H1 (cell line): ENCODE results near the gene APOBEC3H. TPM values are rescaled to one million over a fixed set of nuclear protein-coding genes. Genes with fewer than 3 reads are reported as not detected.

Source experiments
- CTCF ChIA-PET: fragments of 300-600 bp; sonication (Branson Sonifier 250); formaldehyde crosslinking; loops from one replicate; lab custom pipeline; 2021; ENCODE audit not compliant: partially characterized antibody; lab: Charles Lee
- POLR2A ChIA-PET: fragments of 300-600 bp; sonication (Branson Sonifier 250); formaldehyde crosslinking; loops from one replicate; lab custom pipeline; 2021; ENCODE audit warnings: inconsistent platforms; ENCODE audit not compliant: partially characterized antibody; lab: Charles Lee
- DNase-seq, 2 experiments: peaks; one replicate each; pipeline versions ENCODE4 v3.0.0 to v3.0.0-alpha.2; 2010 to 2022; ENCODE audit warnings: low spot score in 2 of 2, low read depth in 1 of 2, mixed read lengths in 1 of 2
- FAIRE-seq: peaks from 2 replicates; lab custom pipeline; 2011; peaks lifted over from hg19 to GRCh38; lab: Jason Lieb, UNC
- H2AFZ ChIP-seq: 2 replicates; pipeline ENCODE4 v1.8.1; 2012; ENCODE audit warnings: low read length, inconsistent platforms
- H2AK5ac ChIP-seq: 2 replicates; pipeline ENCODE4 v1.6.1; 2013; ENCODE audit warnings: low read depth, low read length
- H2BK120ac ChIP-seq: replicated peaks from 2 replicates; pipeline ENCODE3; 2013; ENCODE audit warnings: low read depth, low read length, inconsistent platforms
- H2BK12ac ChIP-seq: 2 replicates; pipeline ENCODE4 v1.6.1; 2013; ENCODE audit warnings: low read depth, low read length
- H2BK15ac ChIP-seq: 2 replicates; pipeline ENCODE4 v1.6.1; 2013; ENCODE audit warnings: low read length
- H2BK20ac ChIP-seq: 2 replicates; pipeline ENCODE4 v1.6.1; 2013; ENCODE audit warnings: low read length
- H2BK5ac ChIP-seq: 2 replicates; pipeline ENCODE4 v1.6.1; 2013; ENCODE audit warnings: low read depth, low read length
- H3K14ac ChIP-seq: 2 replicates; pipeline ENCODE4 v1.6.1; 2013; ENCODE audit warnings: inconsistent platforms; ENCODE audit not compliant: insufficient read length
- H3K18ac ChIP-seq: 2 replicates; pipeline ENCODE4 v1.6.1; 2013; ENCODE audit warnings: low read length; ENCODE audit errors: extremely low read depth
- H3K23ac ChIP-seq: 2 replicates; pipeline ENCODE4 v1.6.1; 2013; ENCODE audit warnings: inconsistent platforms; ENCODE audit not compliant: insufficient read length
- H3K23me2 ChIP-seq: 2 replicates; pipeline ENCODE4 v1.6.1; 2013; ENCODE audit warnings: low read depth, low read length
- H3K27ac ChIP-seq: 2 replicates; pipeline ENCODE4 v1.6.1; 2011; ENCODE audit warnings: low read depth, low read length, inconsistent platforms
- H3K27me3 ChIP-seq, 4 experiments: replicated peaks in 1 of 4; 1 replicate in 1 of 4; 2 replicates in 3 of 4; pipeline versions ENCODE4 v1.6.1 to v1.8.1; 2011 to 2013; ENCODE audit warnings: low read length in 3 of 4, mild to moderate bottlenecking in 3 of 4, inconsistent platforms in 2 of 4, mixed read lengths in 2 of 4, moderate library complexity in 1 of 4; ENCODE audit not compliant: control insufficient read depth in 3 of 4, insufficient read depth in 3 of 4; ENCODE audit errors: extremely low read depth in 1 of 4
- H3K36me3 ChIP-seq, 4 experiments: 2 replicates each; pipeline versions ENCODE4 v1.6.1 to v1.8.1; 2011 to 2013; ENCODE audit warnings: mild to moderate bottlenecking in 4 of 4, low read length in 3 of 4, moderate library complexity in 2 of 4, control low read depth in 1 of 4, inconsistent platforms in 1 of 4; ENCODE audit not compliant: insufficient read depth in 4 of 4, control insufficient read depth in 2 of 4
- H3K4ac ChIP-seq: replicated peaks from 2 replicates; pipeline ENCODE3; 2013; ENCODE audit warnings: low read length, low read depth, mixed read lengths, inconsistent platforms; ENCODE audit not compliant: insufficient read length
- H3K4me1 ChIP-seq, 4 experiments: replicated peaks in 1 of 4; 1 replicate in 1 of 4; 2 replicates in 3 of 4; pipeline versions ENCODE4 v1.6.1 to v1.8.1; 2011 to 2013; ENCODE audit warnings: low read length in 3 of 4, inconsistent platforms in 2 of 4, mixed read lengths in 1 of 4; ENCODE audit not compliant: insufficient read depth in 4 of 4, control insufficient read depth in 3 of 4
- H3K4me2 ChIP-seq, 2 experiments: 2 replicates each; pipeline versions ENCODE4 v1.6.1 to v1.8.1; 2011 to 2013; ENCODE audit warnings: low read depth in 2 of 2, low read length in 2 of 2, control low read depth in 1 of 2, inconsistent platforms in 1 of 2, mild to moderate bottlenecking in 1 of 2; ENCODE audit not compliant: insufficient read depth in 1 of 2
- H3K4me3 ChIP-seq, 4 experiments: fragments of 200-600, 300-600 bp in 1 of 4; sonication (generic), shearing (Covaris generic), sonication (Bioruptor Twin) in 1 of 4; 2 replicates each; pipeline versions ENCODE4 v1.5.1 to v1.8.1; 2011 to 2016; ENCODE audit warnings: low read length in 4 of 4, low read depth in 3 of 4, control low read depth in 2 of 4, inconsistent platforms in 2 of 4, mild to moderate bottlenecking in 2 of 4, mixed read lengths in 1 of 4, moderate library complexity in 1 of 4; ENCODE audit not compliant: insufficient read depth in 2 of 4; ENCODE audit errors: extremely low read depth in 1 of 4
- H3K56ac ChIP-seq: replicated peaks from 2 replicates; pipeline ENCODE3; 2013; ENCODE audit warnings: low read depth, mild to moderate bottlenecking, mixed read lengths, low read length, inconsistent platforms; ENCODE audit not compliant: insufficient read length
- H3K79me1 ChIP-seq: 2 replicates; pipeline ENCODE4 v1.6.1; 2013; ENCODE audit warnings: low read depth, low read length, control low read depth
- H3K79me2 ChIP-seq, 2 experiments: 2 replicates each; pipeline versions ENCODE4 v1.6.1 to v1.8.1; 2012 to 2013; ENCODE audit warnings: low read length in 2 of 2, mild to moderate bottlenecking in 2 of 2, inconsistent platforms in 1 of 2; ENCODE audit not compliant: insufficient read depth in 2 of 2, control insufficient read depth in 1 of 2
- H3K9ac ChIP-seq, 4 experiments: replicated peaks in 1 of 4; 1 replicate in 1 of 4; 2 replicates in 3 of 4; pipeline versions ENCODE4 v1.6.1 to v1.8.1; 2011 to 2013; ENCODE audit warnings: low read depth in 3 of 4, low read length in 3 of 4, control low read depth in 2 of 4, mild to moderate bottlenecking in 2 of 4, moderate library complexity in 2 of 4, inconsistent platforms in 1 of 4; ENCODE audit errors: extremely low read depth in 1 of 4
- H3K9me3 ChIP-seq, 2 experiments: 2 replicates each; pipeline versions ENCODE4 v1.6.1 to v1.8.1; 2012 to 2013; ENCODE audit warnings: mild to moderate bottlenecking in 2 of 2, moderate library complexity in 2 of 2, control low read depth in 1 of 2, inconsistent platforms in 1 of 2, low read depth in 1 of 2, low read length in 1 of 2, mixed read lengths in 1 of 2; ENCODE audit not compliant: insufficient read depth in 2 of 2
- H4K20me1 ChIP-seq, 2 experiments: replicated peaks in 1 of 2; 2 replicates each; pipeline versions ENCODE3 to v1.8.1; 2011 to 2013; ENCODE audit warnings: inconsistent platforms in 2 of 2, low read length in 2 of 2, mild to moderate bottlenecking in 1 of 2; ENCODE audit not compliant: insufficient read depth in 2 of 2, control insufficient read depth in 1 of 2
- H4K5ac ChIP-seq: 2 replicates; pipeline ENCODE4 v1.6.1; 2013; ENCODE audit warnings: low read length, low read depth, mixed read lengths, inconsistent platforms; ENCODE audit not compliant: insufficient read length
- H4K8ac ChIP-seq: 2 replicates; pipeline ENCODE4 v1.8.0; 2013; ENCODE audit warnings: mild to moderate bottlenecking, moderate library complexity, low read length, inconsistent platforms; ENCODE audit not compliant: insufficient read depth; ENCODE audit errors: extremely low read depth
- H4K91ac ChIP-seq: replicated peaks from 2 replicates; pipeline ENCODE3; 2013; ENCODE audit warnings: low read length, mixed read lengths, inconsistent platforms; ENCODE audit not compliant: insufficient read length
- ATF2 ChIP-seq: IDR thresholded peaks from 2 replicates; pipeline ENCODE4 v1.6.1; 2012; ENCODE audit warnings: low read length, inconsistent platforms
- BCL11A ChIP-seq, 2 experiments: IDR thresholded peaks; one replicate each; pipeline ENCODE4 v1.6.1; 2011; ENCODE audit warnings: low read depth in 2 of 2, low read length in 2 of 2, mild to moderate bottlenecking in 2 of 2
- CEBPB ChIP-seq: IDR thresholded peaks from 2 replicates; pipeline ENCODE4 v1.6.1; 2012; ENCODE audit warnings: low read depth, low read length
- CHD1 ChIP-seq: IDR thresholded peaks from 2 replicates; pipeline ENCODE4 v1.6.1; 2012; ENCODE audit warnings: low read depth, low read length, improper control_type of control experiment
- CREB1 ChIP-seq: IDR thresholded peaks from 2 replicates; pipeline ENCODE4 v1.6.1; 2012; ENCODE audit warnings: inconsistent platforms
- HDAC2 ChIP-seq, 2 experiments: fragments of 300-600 bp in 1 of 2; sonication (generic) in 1 of 2; IDR thresholded peaks; 2 replicates each; pipeline ENCODE4 v1.6.1; 2011 to 2012; ENCODE audit warnings: low read depth in 2 of 2, low read length in 2 of 2, mild to moderate bottlenecking in 2 of 2, moderate library complexity in 2 of 2, borderline replicate concordance in 1 of 2, inconsistent platforms in 1 of 2
- MAFK ChIP-seq: IDR thresholded peaks from 2 replicates; pipeline ENCODE4 v1.6.1; 2012; ENCODE audit warnings: low read depth, mild to moderate bottlenecking, improper control_type of control experiment, low read length
- MAX ChIP-seq: IDR thresholded peaks from 2 replicates; pipeline ENCODE4 v1.6.1; 2012; ENCODE audit warnings: inconsistent platforms
- NRF1 ChIP-seq: IDR thresholded peaks from 2 replicates; pipeline ENCODE4 v1.6.1; 2011; ENCODE audit warnings: mild to moderate bottlenecking, low read depth, low read length, improper control_type of control experiment
- SP1 ChIP-seq: IDR thresholded peaks from 2 replicates; pipeline ENCODE4 v1.6.1; 2011; ENCODE audit warnings: low read depth, low read length
- WGBS, 2 experiments: shearing (Covaris generic) in 1 of 2; methylation state at CpG; one replicate each; pipeline versions ENCODE4 v1.1.6 to v1.1.7; 2013 to 2015; ENCODE audit warnings: low lambda C conversion rate in 2 of 2, mixed read lengths in 2 of 2, inconsistent platforms in 1 of 2, low coverage in 1 of 2, missing lambda C conversion rate in 1 of 2; ENCODE audit not compliant: insufficient replicate concordance in 2 of 2, insufficient coverage in 1 of 2, insufficient read length in 1 of 2; ENCODE audit errors: extremely low coverage in 1 of 2, missing lambda C conversion rate in 1 of 2; 5-methylcytosine and 5-hydroxymethylcytosine counted together
- polyA plus RNA-seq, 7 experiments: library from polyadenylated mRNA; depleted of rRNA in 3 of 7; stranded (reverse) in 5 of 7; unstranded in 2 of 7; fragments of >200 nt in 5 of 7; fragments of 200-250 nt in 2 of 7; gene quantifications; 1 replicate in 5 of 7; 2 replicates in 1 of 7; 4 replicates in 1 of 7; pipeline versions ENCODE4 v1.2.1 to v1.2.3, GENCODE V29; 2011 to 2013; ENCODE audit warnings: missing spikeins in 2 of 7, mixed read lengths in 2 of 7
- total RNA-seq: library from RNA; stranded (reverse); fragmentation: NEBNext Ultra II Directional; extraction: Animal tissue kit (Norgen Biotek cat#: 25700); gene quantifications from 2 replicates; pipeline ENCODE4 v1.2.1, GENCODE V29; 2021

The APOBEC3H gene
- total and polyA plus RNA-seq, 2 of the 8 experiments (the other 6 are each of a cell fraction or from before 2014, with no cell fraction given) = 0.47 to 0.56 TPM

DNA sequence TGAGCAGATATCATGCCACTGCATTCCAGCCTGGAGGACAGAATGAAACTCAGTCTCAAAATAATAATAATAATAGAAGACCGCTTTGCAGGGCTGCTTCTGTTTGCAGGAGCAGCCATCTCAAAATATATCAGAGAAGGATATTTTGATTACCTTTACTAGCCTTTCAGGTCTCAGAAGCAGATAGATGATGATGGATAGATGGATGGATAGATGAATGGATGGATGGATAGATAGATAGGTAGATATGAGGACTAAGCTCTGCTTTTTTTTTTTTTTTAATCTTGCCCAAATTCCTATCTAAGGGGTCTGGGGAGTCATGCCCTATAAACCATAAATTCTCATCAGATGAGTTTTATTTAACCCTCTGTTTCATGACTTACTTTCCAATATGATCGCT is 18.5 kb downstream of the APOBEC3H start:
- Histone ChIP-seq H3K79me2 (no peaks in the 10 kb centered on the region), H4K91ac (no peak overlapping the region), H3K79me1 (no peaks in the 10 kb centered on the region), H3K14ac (no peak overlapping the region), H3K23ac (no peak overlapping the region), H3K4ac (no peak overlapping the region), H2BK5ac (no peak overlapping the region), H3K4me2 (peak overlapping the region in 1 of 2 experiments; percentile 36; a peak in 3 of 4 replicates), H3K27ac (no peak overlapping the region), H3K4me3 (peak overlapping the region in 1 of 4 experiments; percentile 40; a peak in 1 of 8 replicates), H3K56ac (no peak overlapping the region), H2BK15ac (no peak overlapping the region), H2BK20ac (no peak overlapping the region), H3K9me3 (no peaks in the 10 kb centered on the region), H3K9ac (no peak overlapping the region), H2BK120ac (no peak overlapping the region), H2AK5ac (no peak overlapping the region), H3K4me1 (peaks cover 4 to 19% (median 9%) of the 10 kb centered on the region in 4 experiments; a peak in 4 of 7 replicates), H4K8ac (no peak overlapping the region), H2AFZ (no peak overlapping the region), H2BK12ac (no peak overlapping the region), H3K18ac (no peak overlapping the region; the same call in 1 of the 2 replicates), H3K23me2 (no peaks in the 10 kb centered on the region; the same call in 1 of the 2 replicates), H3K36me3 (no peaks in the 10 kb centered on the region), H4K5ac (no peak overlapping the region), H3K27me3 (no peaks in the 10 kb centered on the region; a peak in 1 of 7 replicates), H4K20me1 (no peaks in the 10 kb centered on the region)
- POLR2A ChIA-PET = interaction anchor here (0.6 kb wide), 1 partner anchor 27 kb away, joined by 5 read pairs; no protein-coding TSS in a partner anchor
- no peak for DNase-seq
- FAIRE-seq = no peak
- WGBS, 2 experiments = 75% methylated on average over 2 of the region's 2 CpGs; no CpG with 5 or more reads in 1 of the 2 experiments
- CTCF ChIA-PET = interaction anchor here (1.0 to 2.4 kb wide), 5 partner anchors 8 to 174 kb away, joined by 3 to 10 read pairs (median 4); no protein-coding TSS in a partner anchor
- TF ChIP-seq NRF1 (no peak), ATF2 (no peak), SP1 (no peak), HDAC2 (IDR thresholded peaks at IDR 0.05; ENCODE audit: borderline replicate concordance in 1 of 2, low read depth in 2 of 2, low read length in 2 of 2) (no peak), BCL11A (IDR thresholded peaks at IDR 0.05; ENCODE audit: low read depth in 2 of 2, low read length in 2 of 2) (no peak), MAX (no peak), MAFK (no peak), CEBPB (no peak), CHD1 (no peak), CREB1 (no peak)
